ENCODE results near the gene LEMD2.

DNA sequence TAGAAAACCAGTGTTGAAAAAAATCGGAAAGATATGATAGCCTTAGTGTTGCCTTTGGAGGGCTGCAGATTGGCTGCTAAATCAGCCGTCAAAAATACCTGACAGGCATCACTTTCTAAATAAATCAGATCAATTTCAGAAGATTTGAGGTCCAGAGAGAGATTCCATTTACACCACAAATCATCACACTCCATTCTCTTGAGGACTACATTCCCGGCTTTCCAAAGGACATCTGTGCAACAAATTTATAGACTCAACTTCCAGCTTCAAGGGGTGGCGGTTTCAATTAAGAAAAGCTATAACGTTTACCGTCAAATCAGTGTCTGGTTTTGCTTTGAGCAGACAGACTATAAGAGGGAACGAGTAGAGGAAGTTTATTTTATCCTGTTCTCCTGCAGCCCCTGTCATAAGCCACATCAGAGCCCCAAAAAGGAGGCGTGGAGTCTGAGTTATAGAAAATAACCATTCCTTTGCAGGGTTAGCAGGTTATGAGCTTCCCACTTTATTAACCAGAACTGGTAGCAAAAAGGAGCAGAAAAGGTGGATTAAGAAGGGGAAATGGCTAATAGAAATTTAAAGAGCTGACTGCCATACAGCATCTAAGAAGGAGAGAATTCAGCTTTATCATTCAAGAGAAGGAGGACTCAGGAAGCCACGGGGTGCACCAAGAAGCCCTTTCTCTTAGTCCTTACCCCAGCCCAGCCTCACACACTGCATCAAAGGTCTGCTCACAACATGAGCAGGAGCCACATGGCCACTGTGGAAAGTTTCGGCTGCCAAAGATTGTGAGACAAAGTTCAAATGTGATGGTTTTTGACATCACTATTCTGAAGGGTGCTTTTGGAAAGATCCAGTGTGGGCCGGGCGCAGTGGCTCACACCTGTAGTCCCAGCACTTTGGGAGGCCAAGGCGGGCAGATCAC lies 64.6 kb downstream of the LEMD2 start:
- TF ChIP-seq, protein P1, sequence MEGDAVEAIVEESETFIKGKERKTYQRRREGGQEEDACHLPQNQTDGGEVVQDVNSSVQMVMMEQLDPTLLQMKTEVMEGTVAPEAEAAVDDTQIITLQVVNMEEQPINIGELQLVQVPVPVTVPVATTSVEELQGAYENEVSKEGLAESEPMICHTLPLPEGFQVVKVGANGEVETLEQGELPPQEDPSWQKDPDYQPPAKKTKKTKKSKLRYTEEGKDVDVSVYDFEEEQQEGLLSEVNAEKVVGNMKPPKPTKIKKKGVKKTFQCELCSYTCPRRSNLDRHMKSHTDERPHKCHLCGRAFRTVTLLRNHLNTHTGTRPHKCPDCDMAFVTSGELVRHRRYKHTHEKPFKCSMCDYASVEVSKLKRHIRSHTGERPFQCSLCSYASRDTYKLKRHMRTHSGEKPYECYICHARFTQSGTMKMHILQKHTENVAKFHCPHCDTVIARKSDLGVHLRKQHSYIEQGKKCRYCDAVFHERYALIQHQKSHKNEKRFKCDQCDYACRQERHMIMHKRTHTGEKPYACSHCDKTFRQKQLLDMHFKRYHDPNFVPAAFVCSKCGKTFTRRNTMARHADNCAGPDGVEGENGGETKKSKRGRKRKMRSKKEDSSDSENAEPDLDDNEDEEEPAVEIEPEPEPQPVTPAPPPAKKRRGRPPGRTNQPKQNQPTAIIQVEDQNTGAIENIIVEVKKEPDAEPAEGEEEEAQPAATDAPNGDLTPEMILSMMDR (IDR thresholded peaks at IDR 0.05), result no peak
- no peak for TF ChIP-seq POLR2AphosphoS5 (IDR thresholded peaks at IDR 0.05)
